Ascending aorta (tissue), 2 donors: Measurements from ENCODE around the gene ASH1L. TPM values are rescaled to one million over a fixed set of nuclear protein-coding genes. Genes with fewer than 3 reads are reported as not detected.

Experiments
- DNase-seq, 2 donors: peaks; one replicate each; pipeline ENCODE4 v3.0.0-alpha.2; 2019; ENCODE audit warnings: low spot score in 2 of 2
- H3K27ac ChIP-seq, 2 donors: fragments of 200-600 bp; sonication (generic); one replicate each; pipeline ENCODE4 v1.5.1; 2016 to 2017; ENCODE audit warnings: mild to moderate bottlenecking in 1 of 2
- H3K27me3 ChIP-seq: fragments of 200-600 bp; sonication (generic); one replicate; pipeline ENCODE4 v1.5.1; 2017
- H3K36me3 ChIP-seq, 2 donors: fragments of 200-600 bp; sonication (generic); one replicate each; pipeline ENCODE4 v1.5.1; 2016
- H3K4me1 ChIP-seq, 2 donors: fragments of 200-600 bp; sonication (generic); one replicate each; pipeline ENCODE4 v1.5.1; 2016 to 2017; ENCODE audit warnings: mild to moderate bottlenecking in 1 of 2
- H3K4me3 ChIP-seq, 2 donors: fragments of 200-600 bp; sonication (generic); one replicate each; pipeline ENCODE4 v1.5.1; 2016 to 2017; ENCODE audit warnings: mild to moderate bottlenecking in 1 of 2
- H3K9me3 ChIP-seq, 2 donors: fragments of 200-600 bp; sonication (generic); one replicate each; pipeline ENCODE4 v1.5.1; 2016
- intact Hi-C: fragments of 100-400 bp; cut with DNase I; formaldehyde crosslinking; loops from one replicate; pipeline ENCODE4 v1.15.1; 2023
- total RNA-seq: library from RNA; depleted of rRNA; stranded (reverse); fragments of >200 nt; gene quantifications from one replicate; pipeline ENCODE4 v1.1.0, GENCODE V29; 2016
- TF ChIP-seq, protein P1 (sequence below), 3 experiments: fragments of 200-600 bp in 2 of 3; fragments of 450-650 bp in 1 of 3; sonication (generic) in 2 of 3; IDR thresholded peaks; one replicate each; pipeline ENCODE4 v1.5.1; 2016 to 2019; ENCODE audit warnings: antibody characterized with exemption in 3 of 3, mild to moderate bottlenecking in 1 of 3, moderate library complexity in 1 of 3

The ASH1L gene
- total RNA-seq, 1 donor from 2014 or later: 16.2 TPM

GRCh38 chr1:155313261-155313660, 249.3 kb downstream of the ASH1L start:
- Histone ChIP-seq H3K27ac (no peak overlapping the region), H3K9me3 (no peaks in the 10 kb centered on the region), H3K27me3 (no peaks in the 10 kb centered on the region), H3K36me3 (peaks cover 9 to 24% of the 10 kb centered on the region in 2 donors), H3K4me1 (peaks cover 6 to 9% of the 10 kb centered on the region in 2 donors), H3K4me3 (no peak overlapping the region)
- TF ChIP-seq, protein P1, sequence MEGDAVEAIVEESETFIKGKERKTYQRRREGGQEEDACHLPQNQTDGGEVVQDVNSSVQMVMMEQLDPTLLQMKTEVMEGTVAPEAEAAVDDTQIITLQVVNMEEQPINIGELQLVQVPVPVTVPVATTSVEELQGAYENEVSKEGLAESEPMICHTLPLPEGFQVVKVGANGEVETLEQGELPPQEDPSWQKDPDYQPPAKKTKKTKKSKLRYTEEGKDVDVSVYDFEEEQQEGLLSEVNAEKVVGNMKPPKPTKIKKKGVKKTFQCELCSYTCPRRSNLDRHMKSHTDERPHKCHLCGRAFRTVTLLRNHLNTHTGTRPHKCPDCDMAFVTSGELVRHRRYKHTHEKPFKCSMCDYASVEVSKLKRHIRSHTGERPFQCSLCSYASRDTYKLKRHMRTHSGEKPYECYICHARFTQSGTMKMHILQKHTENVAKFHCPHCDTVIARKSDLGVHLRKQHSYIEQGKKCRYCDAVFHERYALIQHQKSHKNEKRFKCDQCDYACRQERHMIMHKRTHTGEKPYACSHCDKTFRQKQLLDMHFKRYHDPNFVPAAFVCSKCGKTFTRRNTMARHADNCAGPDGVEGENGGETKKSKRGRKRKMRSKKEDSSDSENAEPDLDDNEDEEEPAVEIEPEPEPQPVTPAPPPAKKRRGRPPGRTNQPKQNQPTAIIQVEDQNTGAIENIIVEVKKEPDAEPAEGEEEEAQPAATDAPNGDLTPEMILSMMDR (IDR thresholded peaks at IDR 0.05): no peak
- no peak for DNase-seq
- intact Hi-C loops: no loop called here

DNA sequence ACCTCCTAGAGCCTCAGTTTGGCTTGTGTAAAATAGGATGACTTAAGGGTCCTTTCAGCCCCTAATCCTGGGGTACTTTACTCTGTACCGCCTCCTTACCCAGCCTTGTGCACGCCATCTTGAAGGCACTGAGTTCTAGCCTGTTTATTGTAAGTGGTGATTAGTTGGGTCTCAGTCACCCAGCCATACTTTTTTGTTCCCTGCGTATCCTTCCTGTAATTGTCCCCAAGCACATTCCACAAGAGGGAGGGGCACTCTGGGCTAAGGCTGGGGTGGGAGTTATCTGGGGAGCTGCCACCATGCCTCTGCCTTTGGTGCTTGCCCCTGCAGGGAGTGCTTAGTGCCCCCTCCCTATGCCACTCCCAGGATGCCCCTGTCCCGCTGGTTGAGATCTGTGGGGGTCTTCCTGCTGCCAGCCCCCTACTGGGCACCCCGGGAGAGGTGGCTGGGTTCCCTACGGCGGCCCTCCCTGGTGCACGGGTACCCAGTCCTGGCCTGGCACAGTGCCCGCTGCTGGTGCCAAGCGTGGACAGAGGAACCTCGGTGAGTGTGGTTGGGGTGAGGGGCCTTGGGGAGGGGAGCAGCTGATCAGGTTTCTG, 253.1 kb downstream of the ASH1L start:
- TF ChIP-seq, protein P1 (IDR thresholded peaks at IDR 0.05): no peak
- intact Hi-C loops: no loop called here
- peak overlapping the region; percentile 70 to 77 for H3K4me3 ChIP-seq
- DNase-seq: no peak
- peaks cover 3 to 17% of the 10 kb centered on the region in 2 donors for H3K36me3 ChIP-seq
- H3K27me3 ChIP-seq: no peaks in the 10 kb centered on the region
- H3K9me3 ChIP-seq: no peaks in the 10 kb centered on the region
- H3K4me1 ChIP-seq: peaks cover 6 to 9% of the 10 kb centered on the region in 2 donors
- H3K27ac ChIP-seq: peak overlapping the region; percentile 87

- H3K27ac ChIP-seq: peak within 1 kb of the TSS; percentile 87
- intact Hi-C loops: loop anchor here (1.0 kb wide), 4 partner anchors 16 to 254 kb away; partner anchors contain the start of genes ASH1L and HCN3
- peaks cover 6 to 9% of the 10 kb centered on the region in 2 donors for H3K4me1 ChIP-seq
- no peaks in the 10 kb centered on the region for H3K9me3 ChIP-seq
- peak within 1 kb of the TSS; percentile 70 to 77 for H3K4me3 ChIP-seq
- H3K36me3 ChIP-seq: peaks cover 0 to 9% of the 10 kb centered on the region in 2 donors
- DNase-seq: peak; percentile 98 to 100
- no peaks in the 10 kb centered on the region for H3K27me3 ChIP-seq
- TF ChIP-seq, protein P1 (IDR thresholded peaks at IDR 0.05): peak in 1 of 3 experiments; percentile 23
These were observed 253.8 kb downstream of the ASH1L start, which contains the start of gene FDPS for GRCh38 chr1:155308493-155309422. TSS of gene FDPS (plus strand) at chr1:155308866. CDS start at chr1:155309790, 924 bp downstream.

GRCh38 chr1:155307247-155307740, 255.3 kb downstream of the ASH1L start:
- H3K9me3 ChIP-seq: no peaks in the 10 kb centered on the region
- peaks cover 6 to 9% of the 10 kb centered on the region in 2 donors for H3K4me1 ChIP-seq
- H3K4me3 ChIP-seq: no peak overlapping the region
- DNase-seq: no peak
- TF ChIP-seq, protein P1 (IDR thresholded peaks at IDR 0.05): peak in 1 of 3 experiments; percentile 21
- intact Hi-C loops: no loop called here
- H3K36me3 ChIP-seq: no peaks in the 10 kb centered on the region
- H3K27ac ChIP-seq: no peak overlapping the region
- H3K27me3 ChIP-seq: no peaks in the 10 kb centered on the region

GRCh38 chr1:155305881-155306391, 256.7 kb downstream of the ASH1L start:
- no peak overlapping the region for H3K4me3 ChIP-seq
- H3K27me3 ChIP-seq: no peaks in the 10 kb centered on the region
- H3K27ac ChIP-seq: no peak overlapping the region
- H3K4me1 ChIP-seq: peaks cover 6 to 9% of the 10 kb centered on the region in 2 donors
- no peak for DNase-seq
- H3K36me3 ChIP-seq: no peaks in the 10 kb centered on the region
- TF ChIP-seq, protein P1 (IDR thresholded peaks at IDR 0.05): no peak
- H3K9me3 ChIP-seq: no peaks in the 10 kb centered on the region
- intact Hi-C loops: no loop called here
